Superior temporal gyrus (tissue), 1 donor: Measurements from ENCODE around the gene FARS2.

Experiments used
- DNase-seq: peaks from one replicate; pipeline ENCODE4 v3.0.0-alpha.2; 2016; ENCODE audit errors: extremely low spot score

FARS2 gene

DNA sequence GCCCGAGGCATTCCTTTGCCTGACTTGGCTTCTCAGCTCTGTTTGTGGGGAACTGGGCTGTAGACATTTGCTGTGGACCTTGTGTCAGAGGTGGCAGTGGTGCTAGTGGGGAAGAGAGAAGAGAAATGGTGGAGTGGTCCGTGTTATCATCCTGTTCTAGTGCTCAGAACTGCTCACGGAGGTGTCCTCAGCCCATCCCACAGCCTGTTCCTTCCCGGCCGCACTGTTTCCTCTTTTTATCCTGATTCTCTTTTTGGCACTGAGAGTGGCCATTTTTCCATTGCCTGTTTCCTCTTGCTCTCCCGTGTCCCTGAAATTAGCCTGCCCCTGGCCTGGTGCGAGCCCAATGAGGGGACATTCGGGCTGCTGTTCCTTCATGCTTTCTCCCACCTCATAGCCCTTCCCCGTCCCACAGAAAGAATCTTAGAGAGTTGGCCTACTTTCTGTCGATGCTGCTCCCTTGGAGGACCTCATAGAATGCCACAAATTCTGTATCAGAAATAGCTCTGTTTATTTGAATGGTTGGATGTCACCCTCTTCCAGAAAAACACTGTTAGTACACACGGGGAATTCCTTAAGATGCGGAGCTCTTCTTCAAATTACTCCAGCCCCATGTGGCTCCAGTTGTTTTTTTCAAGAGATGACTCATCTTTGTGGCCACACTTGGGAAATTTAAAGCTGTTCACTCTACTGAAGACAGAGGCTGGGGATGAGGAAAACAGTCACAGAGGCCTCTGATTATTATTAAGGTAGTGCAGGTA is 26.1 kb downstream of the FARS2 start:
- DNase-seq = peak; percentile 39

DNA sequence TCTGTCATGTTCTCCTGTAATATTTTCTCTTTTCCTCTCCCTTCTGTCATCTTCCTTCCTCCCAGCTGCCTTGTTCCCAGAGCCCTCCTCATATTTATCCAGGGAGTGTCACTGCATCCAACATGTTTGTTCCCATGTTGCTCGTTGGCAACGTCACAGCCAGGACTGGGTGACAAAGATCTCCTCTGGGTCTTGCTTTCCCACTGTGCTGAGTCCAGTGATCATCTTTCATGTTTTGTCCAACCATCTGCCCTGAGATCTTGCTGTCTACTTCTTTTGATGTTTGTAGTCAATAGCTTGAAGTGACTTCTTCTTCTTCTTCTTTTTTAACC is 26.6 kb downstream of the FARS2 start:
- DNase-seq = no peak

DNA sequence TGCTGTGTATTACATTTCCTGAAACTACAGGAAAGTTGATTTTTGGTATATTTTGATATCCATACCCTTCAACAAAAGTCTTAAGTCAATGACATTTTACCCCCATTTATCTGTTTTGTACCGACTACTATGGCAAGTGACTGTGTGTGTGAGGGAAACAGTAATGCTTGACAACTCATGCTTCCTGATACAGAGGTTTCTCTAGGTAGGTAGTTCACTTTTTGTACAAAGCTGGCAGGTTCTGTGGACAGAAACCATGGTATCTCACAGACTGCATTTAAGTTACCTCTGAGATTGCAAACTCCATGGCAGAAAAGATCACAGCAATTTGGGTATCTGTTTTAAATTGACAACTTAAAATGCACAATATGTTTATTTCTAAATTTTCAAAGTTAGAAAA is 28.8 kb downstream of the FARS2 start:
- no peak for DNase-seq

DNA sequence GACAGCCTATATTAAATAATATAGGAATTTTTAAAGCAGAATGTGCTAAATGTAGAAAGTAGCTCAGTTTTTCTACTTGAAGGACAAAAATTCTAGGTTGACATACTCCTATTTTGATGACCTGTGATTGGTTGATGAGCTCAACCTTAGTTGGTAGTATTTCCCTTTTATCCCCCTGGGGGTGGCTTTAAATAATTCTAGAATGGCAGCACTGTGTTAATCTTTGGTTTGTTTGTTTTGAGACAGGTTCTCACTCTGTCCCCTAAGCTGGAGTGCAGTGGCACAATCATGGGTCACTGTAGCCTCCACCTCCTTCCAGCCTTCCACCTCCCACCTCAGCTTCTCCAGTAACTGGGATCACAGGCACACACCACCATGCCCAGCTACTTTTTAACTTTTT is 29.2 kb downstream of the FARS2 start:
- DNase-seq = no peak

DNA sequence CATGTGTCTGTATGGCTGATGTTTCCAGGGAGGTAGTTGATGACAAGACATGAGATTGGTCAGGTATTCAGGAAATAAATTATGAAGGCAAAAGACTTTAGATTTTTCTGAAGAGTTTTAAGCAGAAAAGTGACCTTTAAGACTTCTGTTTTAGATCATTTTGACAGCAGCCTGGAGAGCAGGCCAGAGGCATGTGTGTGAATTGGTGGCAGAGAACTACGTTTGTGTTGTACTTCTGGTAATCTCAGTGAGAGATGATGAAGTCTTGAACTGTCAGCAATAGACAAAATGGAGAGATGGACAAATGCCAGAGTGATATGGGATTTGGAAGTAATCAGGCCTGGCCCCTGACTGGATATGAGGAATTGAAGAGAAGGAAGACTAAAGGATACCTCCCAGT is 30.8 kb downstream of the FARS2 start:
- DNase-seq = no peak

DNA sequence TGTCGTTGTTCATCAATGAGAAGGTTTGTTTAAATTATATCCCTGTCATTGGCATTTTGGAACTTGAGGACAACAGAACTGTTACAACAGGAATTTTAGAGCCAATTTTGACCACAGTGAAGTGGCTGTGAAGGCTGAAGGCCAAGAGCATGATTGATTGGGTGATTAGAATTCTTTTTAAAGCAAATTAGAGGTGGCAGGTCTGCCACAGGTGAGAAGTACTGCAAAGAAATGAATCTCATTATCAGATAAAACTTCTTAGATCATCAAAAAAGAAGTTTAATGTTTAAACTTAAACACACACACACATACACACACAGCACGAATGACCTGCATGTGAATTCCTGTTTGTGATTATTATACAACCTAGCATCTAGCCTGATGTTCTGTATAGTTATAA is 32.4 kb downstream of the FARS2 start:
- no peak for DNase-seq

DNA sequence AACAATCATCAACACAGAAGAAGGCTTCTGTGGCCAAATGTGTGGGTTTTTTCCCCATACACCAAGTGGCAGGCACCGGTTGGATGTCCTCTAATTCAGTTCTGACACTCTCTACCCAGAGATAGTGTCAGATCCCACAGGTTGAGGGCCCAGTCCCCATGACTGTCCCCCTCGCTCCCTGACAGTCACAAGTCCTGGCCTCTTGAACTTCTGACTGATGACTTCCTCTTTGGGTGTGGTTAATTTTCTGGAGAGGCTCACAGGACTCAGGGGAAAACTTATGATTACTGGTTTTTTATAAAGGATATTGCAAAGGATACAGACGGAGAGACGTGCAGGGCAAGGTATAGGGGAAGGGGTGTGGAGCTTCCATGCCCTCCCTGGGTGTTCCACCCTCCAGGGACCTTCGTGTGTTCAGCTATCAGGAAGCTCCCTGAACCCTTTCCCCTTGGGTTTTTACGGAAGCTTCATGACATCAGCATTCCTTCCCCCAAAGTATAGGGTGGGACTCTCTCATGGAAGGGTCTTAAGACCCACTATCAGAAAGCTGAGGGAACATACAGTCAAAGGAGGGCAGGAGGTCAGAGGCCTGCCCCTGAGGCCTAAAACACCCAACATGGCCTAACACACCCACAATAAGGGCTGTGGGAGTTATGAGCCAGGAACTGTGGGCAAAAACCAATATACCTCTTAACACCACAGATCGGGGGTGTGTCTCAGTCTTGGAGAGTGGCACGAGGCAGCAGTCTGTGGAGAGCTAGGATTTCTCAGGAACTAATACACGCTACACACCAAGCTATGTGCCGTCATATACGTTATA is 33.3 kb downstream of the FARS2 start:
- DNase-seq = no peak

DNA sequence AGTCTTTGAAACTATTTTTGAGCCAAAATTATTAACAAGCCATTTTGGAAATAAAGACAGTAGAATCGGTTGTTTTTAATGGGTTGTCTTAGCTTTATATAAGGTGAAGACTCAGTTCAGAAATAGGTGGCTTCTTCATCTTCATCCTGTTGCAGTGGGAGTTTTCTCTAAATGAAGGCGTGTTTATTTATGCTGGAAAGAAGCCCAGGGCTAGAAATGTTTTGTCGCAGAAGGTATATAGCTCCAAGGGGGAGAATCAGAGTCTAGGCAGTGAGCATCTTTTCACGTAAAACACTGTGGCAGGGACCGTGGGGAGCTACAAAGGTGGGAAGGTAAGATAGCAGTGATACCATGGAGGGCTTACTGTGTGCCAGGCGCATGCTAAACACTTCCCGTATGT is 34.3 kb downstream of the FARS2 start:
- DNase-seq = no peak

DNA sequence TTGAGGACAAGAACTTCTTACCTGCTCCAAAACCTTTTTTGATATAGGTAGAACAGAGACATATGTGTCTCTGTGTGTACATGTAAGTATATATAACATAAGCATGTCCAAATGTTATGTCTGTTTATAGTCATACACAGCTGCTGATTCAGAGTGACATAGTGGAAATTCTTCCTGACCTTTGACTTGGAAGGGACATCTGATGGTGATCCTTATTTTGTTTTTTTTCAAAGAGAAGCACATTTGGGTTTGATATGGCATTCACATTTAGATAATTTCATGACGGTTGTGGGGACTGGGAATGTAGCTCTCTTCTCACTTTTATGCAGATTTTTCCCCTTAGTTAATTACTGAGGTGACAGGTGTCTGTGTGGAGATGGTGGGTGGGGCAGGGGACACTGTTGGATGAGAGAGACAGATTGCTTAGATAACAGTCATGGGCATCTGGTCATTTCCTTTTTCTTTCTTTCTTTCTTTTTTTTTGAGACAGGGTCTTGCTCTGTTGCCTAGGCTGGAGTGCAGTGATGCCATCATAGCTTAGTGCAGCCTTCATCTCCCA is 39.0 kb downstream of the FARS2 start:
- DNase-seq = no peak

DNA sequence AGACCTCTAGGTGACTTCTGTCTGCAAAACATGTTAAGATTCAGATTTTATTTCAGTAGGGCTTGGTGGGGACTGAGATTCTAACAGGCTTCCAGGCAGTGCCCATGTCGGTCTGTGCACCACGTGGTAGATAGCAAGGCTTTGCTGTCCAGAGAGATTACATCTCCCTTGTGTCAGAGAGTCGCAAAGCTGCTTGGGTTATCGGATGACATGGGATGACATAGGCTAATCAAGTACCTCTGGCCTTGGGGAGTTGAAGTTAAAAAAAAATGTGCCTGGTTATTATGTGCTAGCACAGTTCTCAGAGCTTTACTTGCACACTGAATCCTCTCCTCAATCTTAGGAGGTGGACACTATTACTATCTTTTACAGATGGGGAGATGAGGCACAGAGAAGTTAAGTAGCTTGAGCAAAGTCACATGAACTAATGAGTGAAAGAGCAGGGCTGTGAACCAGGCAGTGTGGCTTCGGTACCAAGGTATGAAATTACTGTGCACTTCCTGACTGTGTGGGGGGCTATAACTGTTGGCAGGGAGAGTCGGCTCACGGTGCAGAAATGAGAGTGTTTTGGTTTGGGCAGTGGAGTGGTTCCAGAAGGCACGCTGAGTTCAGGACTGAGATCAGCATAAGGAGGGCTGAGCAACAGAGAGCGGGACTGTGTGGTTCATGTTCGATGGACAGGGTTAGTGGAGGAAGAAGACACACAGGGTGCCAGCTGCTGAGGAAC is 41.1 kb downstream of the FARS2 start:
- no peak for DNase-seq

DNA sequence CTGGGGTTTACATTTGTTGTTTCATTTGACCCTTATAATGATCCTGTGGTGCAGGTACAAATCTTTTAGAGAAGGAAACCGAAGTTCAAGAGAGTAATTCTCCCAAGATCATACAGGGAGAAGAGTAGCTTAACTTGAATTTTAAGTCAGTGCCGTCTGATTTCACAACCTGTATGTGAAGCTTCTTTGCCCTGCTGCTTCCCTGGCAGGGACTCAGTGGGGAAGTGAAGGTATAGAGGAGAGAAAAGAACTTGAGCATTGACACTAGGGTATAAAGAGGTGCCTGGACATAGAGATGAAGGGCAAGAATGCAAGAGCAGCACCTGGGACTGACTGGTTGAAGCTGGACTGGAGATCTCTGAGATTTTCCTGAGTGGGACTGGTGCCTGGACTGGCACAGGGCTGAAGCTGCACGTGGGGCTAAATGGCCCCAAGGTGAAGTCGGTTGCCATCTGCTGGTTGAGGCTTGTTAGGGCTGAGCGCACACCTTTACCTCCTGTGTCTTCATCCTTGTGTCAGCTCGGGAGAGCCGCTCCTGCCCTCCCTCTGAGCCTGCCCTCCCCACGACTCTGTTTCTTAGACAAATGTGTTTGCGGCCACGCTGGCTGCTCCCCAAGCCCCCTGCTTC is 41.8 kb downstream of the FARS2 start:
- DNase-seq = no peak

DNA sequence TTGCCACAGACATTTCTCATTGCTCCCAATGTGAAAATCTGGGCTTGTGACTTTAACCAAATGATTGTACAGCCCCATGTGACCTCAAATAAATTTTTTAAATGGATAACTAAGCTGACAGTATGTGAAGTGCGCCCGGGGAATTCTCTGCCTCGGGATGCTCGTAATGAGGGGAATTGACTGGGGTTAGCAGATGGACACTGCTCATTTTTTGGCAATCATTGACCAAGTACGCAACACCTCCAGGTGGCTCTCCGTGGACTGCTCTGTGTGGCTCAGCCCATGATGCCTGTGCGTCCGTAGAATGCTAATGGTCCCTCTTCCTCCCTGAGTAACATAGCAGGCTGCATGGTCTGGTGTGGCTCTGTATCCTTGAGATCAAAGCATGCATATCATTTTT is 42.4 kb downstream of the FARS2 start:
- no peak for DNase-seq

DNA sequence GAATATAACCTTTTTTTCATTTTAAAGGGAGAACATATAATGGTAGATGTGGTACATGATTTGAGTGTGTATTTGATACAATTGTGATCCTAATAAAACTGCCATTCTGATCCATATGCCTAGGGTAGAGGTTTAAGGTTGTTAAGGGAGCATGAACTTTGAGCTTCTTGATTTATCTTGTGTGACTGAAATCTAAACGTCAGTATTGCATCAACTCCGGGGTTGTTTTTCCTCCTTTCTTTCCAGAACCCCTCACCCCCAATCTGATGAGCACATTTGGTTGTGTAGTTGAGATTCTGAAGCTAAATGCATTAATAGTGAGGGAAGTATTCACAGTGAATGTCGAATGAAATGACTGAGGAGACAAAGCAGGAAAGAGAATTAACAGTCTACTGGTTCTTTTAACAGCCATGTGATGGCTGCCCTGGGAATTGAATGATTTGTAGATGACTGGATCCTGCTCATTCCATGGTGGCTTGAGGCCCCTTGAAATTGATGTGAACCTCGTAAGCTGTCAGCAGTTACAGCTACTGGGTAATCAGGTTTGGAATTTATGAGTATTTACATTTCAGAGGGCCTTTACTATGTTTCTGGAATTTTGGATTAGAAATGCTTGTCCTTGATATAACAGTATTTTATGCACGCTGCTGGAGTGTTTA is 44.8 kb downstream of the FARS2 start:
- DNase-seq = no peak

DNA sequence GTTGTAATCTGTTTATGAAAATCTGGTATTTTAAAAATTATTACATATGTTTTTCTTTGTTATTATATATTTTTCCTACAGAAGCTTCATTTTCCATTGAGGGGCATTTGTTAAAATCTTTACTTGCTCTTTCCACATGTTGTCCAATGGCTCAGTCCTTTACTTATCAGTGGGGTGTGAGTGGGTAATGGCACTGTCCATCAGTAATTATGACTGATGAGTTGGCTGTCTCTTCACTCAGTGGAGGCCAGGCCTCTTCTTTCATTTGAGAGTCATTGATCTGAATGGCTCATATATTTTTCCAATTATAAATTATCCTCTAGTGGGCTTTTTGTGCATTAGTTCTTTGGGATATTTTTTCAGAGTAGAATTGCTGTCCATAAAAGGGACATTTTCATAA is 45.7 kb downstream of the FARS2 start:
- no peak for DNase-seq

DNA sequence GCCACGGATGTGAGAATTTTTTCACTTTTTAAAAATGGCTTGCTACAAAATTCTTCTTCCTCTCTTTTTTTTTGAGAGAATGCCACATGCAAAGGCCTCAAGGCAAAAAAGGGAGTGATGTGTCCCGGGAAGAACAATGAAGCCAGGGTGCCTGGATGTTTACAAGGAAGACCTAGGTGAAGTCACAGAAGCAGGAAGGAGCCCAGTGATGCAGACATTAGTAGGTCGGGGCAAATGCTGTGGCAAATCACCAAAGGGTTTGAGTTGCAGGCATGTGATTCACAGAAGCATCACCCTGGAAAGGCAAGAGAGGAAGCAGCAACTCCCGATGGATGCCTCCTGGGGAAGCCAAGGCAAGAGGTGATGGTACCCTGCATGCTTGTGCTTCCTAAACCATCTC is 46.8 kb downstream of the FARS2 start:
- DNase-seq = no peak

DNA sequence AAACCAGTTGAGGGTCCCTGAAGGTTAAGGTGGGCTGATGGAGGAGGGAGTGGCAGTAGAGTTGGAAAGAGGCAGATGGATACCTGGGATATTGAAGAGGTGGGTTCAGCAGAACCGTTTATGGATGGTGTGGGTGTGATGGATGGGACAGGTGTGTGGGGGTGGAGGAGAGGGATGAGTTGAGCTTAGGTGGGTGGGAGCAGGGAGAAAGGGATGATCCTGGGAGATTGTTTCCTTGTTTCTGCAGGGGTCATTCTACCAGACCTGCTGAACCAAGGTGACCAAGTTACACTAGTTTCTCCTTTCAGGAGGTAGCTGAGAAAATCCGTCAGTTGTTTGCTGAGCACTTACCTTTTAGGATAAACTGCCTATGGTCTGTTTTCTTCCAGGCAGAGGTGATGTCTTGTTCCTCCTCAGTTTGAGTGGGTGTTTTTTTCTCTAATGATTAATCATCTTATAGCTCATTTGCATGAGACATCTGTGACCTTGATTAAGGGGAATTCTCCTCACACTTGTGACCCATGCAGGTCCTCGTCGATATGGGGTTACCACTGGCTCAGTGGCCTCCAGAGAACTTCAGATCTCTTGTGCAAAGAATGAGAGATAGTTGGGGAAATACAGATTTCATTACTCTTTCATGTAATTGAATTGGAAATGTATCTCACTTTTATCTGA is 53.0 kb downstream of the FARS2 start:
- DNase-seq = no peak

DNA sequence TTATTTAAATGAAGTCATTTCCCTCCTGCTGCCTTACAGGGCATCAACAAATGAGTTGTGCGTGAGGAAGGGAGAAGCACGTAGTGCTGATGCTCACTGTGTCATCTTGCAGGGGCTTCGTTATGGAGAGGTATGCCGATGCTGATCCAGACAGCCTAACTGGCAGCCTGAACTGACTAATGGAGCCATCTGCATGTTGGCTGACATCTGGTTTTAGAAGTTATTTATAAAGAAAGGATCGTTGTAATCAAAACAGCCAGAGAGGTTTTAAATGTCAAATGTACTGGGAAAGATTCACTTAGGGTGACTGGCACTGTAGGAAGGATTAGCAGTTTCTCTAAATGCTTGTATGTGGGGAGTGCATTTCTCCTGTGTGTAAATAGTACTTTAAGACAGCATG is 54.6 kb downstream of the FARS2 start:
- no peak for DNase-seq

DNA sequence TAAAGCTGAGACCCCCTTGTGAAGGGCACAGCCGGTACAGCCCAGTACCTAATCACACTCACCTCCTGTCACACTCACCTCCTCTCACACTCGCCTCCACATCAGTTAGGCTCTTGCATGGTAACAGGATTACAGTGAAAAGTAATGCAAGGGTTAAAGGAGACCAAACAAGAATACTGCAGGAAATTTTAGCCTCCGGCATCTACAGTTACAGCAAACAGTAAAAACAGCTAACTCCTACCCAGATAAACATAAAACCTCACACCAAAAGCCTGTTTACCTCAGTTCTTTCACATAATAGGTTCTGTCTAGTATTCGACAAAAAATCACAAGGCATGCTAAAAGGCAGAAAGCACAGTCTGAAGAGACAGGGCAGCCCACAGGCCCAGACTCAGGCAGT is 55.6 kb downstream of the FARS2 start:
- no peak for DNase-seq

DNA sequence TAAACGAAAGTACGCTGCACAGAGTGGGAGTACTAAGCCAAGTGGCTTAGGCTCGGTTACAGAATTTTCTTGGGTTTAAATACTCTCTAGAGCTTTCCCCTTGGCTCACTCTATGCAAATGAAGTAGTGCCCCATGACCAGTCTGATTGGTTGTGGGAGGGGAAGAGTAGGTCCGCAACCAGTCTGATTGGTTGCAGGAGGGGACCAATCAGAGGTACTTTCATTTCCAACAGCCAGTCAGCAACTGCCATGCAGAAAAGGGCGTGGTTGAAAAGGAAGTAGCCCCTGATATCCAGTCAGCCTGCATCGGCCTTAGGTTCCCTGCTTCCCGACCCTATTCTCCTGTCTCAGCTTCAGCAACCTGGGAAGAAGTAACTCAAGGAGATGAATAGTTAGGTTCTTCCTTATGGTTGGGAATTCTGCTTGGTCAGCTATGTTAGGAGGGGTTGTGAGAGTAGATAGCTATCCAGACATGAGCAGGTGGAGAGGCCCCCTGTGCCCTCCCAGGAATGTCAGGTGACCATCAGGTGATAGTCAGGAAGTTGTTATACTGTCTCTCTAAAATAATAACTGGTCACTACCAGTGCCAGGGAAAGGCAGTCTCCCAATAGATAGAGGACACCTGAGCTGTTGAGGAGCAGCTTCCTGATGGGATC is 57.4 kb downstream of the FARS2 start:
- DNase-seq = no peak

DNA sequence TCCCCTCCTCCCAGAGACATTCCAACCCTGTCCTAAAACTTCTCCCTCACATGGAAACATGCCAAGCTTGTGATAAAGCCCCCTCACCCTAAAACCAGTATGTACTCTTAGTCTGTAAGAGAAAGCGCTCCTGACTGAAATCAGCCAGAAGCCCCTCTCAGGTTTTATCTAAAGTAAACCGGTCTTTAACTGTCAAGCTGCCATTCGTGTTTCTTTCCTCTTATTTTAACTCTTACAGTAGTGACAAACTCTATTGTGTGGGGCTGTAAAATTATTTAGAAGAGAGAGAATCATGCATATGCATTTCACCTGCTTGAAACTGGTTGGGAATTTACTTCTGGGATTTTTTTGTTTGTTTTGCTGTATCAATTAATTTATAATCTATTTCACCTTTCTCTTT is 62.7 kb downstream of the FARS2 start:
- DNase-seq = no peak
